ENCODE results near the gene SACM1L.

DNA sequence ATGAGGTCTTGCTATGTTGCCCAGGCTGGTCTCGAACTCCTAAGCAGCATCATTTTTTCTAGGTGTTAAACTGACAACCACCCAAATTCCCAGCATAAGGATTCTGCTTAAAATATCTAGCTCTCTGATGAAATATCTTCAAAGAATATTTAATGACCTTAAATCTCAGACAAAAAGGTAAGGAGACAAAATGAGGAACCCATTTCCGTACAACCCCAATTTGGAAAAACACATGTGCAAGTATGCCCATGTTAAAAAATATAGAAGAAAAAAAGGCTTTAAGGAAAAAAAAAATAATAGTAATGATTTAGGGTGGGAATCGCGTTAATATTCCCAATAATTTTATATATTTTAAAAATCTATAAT, 1.4 kb upstream of the SACM1L start:
- TF ChIP-seq, protein P1, sequence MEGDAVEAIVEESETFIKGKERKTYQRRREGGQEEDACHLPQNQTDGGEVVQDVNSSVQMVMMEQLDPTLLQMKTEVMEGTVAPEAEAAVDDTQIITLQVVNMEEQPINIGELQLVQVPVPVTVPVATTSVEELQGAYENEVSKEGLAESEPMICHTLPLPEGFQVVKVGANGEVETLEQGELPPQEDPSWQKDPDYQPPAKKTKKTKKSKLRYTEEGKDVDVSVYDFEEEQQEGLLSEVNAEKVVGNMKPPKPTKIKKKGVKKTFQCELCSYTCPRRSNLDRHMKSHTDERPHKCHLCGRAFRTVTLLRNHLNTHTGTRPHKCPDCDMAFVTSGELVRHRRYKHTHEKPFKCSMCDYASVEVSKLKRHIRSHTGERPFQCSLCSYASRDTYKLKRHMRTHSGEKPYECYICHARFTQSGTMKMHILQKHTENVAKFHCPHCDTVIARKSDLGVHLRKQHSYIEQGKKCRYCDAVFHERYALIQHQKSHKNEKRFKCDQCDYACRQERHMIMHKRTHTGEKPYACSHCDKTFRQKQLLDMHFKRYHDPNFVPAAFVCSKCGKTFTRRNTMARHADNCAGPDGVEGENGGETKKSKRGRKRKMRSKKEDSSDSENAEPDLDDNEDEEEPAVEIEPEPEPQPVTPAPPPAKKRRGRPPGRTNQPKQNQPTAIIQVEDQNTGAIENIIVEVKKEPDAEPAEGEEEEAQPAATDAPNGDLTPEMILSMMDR (conservative IDR thresholded peaks at IDR 0.05; ENCODE audit: low read depth, low read length) = no peak
- no peak for TF ChIP-seq EZH2phosphoT487 (IDR thresholded peaks at IDR 0.05; ENCODE audit: borderline replicate concordance, low read length)
